ENCODE data around the gene SYNE1.
"Not testable (repeated sequence)": the region's sequence is repeated elsewhere in the genome, so short reads cannot be mapped to it uniquely, and the experiment has no call there.

The SYNE1 gene

DNA sequence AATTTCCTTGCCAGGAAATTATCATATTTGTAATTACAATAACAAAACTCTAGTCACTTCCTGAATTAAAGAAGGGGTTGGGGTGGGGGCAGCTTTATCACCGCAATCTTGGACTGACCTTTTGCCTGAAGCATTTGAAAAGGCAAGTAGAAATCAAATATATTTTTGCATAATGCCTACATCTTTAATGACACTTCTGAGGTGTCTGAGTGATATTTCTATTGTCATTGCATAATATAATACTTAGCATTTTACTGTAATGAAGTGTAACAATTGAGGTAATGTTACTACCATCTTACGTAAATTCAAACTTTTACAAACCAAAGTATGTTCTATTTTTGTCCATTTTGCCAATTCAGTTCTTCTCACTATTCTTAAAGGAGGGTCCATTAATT is 65.2 kb downstream of the SYNE1 start:
- H3K4me3 ChIP-seq (ENCODE audit: low read depth, low read length) = no peak overlapping the region
- TF ChIP-seq, protein P1, sequence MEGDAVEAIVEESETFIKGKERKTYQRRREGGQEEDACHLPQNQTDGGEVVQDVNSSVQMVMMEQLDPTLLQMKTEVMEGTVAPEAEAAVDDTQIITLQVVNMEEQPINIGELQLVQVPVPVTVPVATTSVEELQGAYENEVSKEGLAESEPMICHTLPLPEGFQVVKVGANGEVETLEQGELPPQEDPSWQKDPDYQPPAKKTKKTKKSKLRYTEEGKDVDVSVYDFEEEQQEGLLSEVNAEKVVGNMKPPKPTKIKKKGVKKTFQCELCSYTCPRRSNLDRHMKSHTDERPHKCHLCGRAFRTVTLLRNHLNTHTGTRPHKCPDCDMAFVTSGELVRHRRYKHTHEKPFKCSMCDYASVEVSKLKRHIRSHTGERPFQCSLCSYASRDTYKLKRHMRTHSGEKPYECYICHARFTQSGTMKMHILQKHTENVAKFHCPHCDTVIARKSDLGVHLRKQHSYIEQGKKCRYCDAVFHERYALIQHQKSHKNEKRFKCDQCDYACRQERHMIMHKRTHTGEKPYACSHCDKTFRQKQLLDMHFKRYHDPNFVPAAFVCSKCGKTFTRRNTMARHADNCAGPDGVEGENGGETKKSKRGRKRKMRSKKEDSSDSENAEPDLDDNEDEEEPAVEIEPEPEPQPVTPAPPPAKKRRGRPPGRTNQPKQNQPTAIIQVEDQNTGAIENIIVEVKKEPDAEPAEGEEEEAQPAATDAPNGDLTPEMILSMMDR (IDR thresholded peaks at IDR 0.05; ENCODE audit: borderline replicate concordance, insufficient read depth, low read depth, low read length) = no peak

DNA sequence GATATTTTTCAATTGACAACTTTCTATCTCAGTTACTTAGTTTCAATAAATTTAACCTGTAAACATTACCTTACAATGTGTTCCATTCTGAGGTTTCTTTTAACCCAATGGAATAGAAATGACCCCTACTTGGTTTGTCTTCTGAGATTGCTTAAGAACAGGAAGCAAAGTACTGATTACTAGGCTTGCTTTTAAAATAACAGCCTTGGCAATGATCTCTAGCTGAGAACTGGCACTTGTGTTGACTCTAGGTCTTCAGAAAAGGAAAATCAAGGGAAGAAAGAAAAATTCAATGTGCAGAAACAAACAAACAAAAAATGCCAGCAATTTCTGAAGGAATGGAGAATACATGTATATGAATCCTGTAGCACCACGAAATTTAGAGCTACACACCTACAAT is 66.1 kb downstream of the SYNE1 start:
- TF ChIP-seq, protein P1 (IDR thresholded peaks at IDR 0.05; ENCODE audit: borderline replicate concordance, insufficient read depth, low read depth, low read length) = no peak
- H3K4me3 ChIP-seq (ENCODE audit: low read depth, low read length) = no peak overlapping the region

DNA sequence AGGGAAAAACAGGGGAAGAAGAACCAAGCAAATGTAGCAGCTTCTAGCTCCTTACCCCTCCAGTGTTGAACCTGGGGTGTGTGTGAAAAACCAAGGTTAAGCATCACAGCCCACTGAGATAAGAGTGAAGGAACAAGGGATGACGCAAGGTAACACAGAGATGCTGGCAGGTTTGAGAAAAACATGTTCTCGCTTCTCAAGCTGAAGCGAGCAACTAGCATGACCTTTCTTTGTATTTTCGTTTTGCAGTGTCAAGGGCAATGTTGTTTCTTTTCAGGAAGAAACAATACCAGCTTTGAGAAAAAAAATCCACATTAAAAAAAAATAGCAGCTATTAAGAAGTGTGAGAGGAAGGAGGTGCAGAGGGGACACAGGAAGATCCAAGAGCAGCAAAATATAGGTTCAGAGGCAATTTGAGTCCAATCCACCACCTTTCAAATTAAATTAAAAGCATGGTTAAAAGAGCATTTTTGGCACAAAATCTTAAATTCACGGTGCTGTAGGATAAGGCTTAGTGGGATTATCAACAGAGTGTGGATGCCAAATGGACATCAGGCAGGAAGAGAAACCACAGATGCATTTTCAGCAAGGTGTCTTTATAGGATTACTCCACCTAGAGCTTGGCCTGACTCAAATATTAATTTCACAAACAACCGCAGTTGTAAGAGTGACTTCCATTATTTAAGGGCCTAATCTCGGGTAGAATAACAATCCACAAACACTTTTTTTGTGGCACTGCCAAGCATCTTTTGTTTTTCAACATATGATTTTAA is 70.9 kb downstream of the SYNE1 start:
- TF ChIP-seq, protein P1 (IDR thresholded peaks at IDR 0.05; ENCODE audit: borderline replicate concordance, insufficient read depth, low read depth, low read length) = no peak
- H3K4me3 ChIP-seq (ENCODE audit: low read depth, low read length) = no peak overlapping the region

DNA sequence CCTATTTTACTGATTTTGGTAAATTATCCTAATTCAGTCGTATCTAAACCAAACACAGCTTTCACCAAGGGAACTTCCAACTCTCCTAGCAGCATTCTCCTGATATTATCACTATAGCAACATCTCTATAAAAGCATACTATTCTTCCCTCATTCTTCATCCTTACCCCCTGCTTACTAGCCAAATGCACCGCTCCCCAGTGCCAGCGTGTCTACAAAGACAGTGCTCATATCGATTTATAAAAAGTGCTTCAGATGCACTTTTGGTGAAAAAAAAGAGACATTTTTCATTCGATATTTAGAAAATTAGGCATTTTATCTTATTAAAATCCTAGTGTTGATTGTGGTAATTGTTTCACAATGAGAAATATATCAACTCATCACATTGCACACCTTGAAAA is 74.0 kb downstream of the SYNE1 start:
- TF ChIP-seq, protein P1 (IDR thresholded peaks at IDR 0.05; ENCODE audit: borderline replicate concordance, insufficient read depth, low read depth, low read length) = no peak
- no peak overlapping the region for H3K4me3 ChIP-seq (ENCODE audit: low read depth, low read length)

DNA sequence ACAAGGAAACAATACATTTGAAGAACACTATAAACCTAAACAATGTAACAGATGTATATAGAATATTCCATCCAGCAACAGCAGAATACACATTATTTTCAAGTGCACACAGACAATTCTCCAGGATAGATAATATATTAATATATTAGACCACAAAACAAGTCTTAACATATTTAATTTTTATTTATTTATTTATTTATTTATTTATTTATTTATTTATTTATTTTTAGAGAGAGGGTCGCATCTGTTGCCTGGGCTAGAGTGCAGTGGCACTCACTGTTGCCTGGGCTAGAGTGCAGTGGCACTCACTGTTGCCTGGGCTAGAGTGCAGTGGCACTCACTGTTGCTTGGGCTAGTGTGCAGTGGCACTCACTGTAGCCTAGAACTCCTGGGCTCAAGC is 78.4 kb downstream of the SYNE1 start:
- not testable (repeated sequence) for H3K4me3 ChIP-seq (ENCODE audit: low read depth, low read length)

DNA sequence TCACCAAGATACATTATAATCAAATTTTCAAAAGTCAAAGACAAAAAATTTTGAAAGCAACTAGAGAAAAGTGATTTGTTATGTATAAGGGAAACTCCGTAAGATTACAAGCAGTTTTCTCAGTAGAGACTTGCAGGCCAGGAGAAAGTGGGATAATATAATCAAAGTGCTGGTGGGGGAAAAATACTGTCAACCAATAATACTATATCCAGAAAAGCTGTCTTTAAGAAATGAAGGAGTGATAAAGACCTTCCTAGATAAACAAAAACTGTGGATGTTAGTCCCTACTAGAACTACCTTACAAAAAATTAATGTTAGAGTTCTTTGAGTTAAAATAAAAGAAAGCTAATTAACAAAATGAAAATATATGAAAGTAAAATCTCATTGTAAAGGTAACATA is 79.7 kb downstream of the SYNE1 start:
- TF ChIP-seq, protein P1 (IDR thresholded peaks at IDR 0.05; ENCODE audit: borderline replicate concordance, insufficient read depth, low read depth, low read length) = no peak
- H3K4me3 ChIP-seq (ENCODE audit: low read depth, low read length) = no peak overlapping the region

DNA sequence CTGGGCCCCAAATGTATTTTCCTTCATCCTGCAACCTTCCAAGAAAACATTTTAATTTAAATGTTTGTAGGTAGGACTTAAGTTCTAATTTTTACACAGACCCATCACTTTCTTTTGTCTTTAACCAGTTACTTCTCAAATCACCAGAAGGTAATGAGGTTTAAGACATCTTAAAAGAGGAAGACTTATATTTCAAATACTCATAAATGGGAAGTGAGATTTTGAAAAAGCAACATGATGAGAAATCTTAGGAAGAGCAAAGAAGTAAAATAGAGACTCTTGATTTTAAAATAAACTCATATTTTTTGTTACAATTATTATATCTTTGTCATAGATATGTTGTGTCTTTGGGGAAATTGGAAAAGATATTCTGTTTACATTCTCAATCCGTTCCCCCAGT is 82.3 kb downstream of the SYNE1 start:
- no peak overlapping the region for H3K4me3 ChIP-seq (ENCODE audit: low read depth, low read length)
- TF ChIP-seq, protein P1 (IDR thresholded peaks at IDR 0.05; ENCODE audit: borderline replicate concordance, insufficient read depth, low read depth, low read length) = no peak
